Smooth muscle cell (in vitro differentiated cells): ENCODE measurements around the gene PTPRT. TPM values are rescaled to one million over a fixed set of nuclear protein-coding genes. Genes with fewer than 3 reads are reported as not detected.

Experiments
- DNase-seq: peaks from one replicate; lab custom pipeline; 2025; ENCODE audit not compliant: unreplicated experiment; lab: John Stamatoyannopoulos, UW
- H2AFZ ChIP-seq: fragments of 200-600 bp; sonication (generic); 2 replicates; pipeline ENCODE4 v1.6.0; 2016; ENCODE audit warnings: antibody characterized with exemption, low read depth, mild to moderate bottlenecking
- H3F3A ChIP-seq: fragments of 200-600 bp; sonication (generic); 2 replicates; pipeline ENCODE4 v1.6.0; 2017; ENCODE audit warnings: antibody characterized with exemption, low read depth
- H3K27ac ChIP-seq: fragments of 200-600 bp; sonication (generic); 2 replicates; pipeline ENCODE4 v1.5.1; 2016; ENCODE audit warnings: low read depth, mild to moderate bottlenecking
- H3K27me3 ChIP-seq: fragments of 200-600 bp; sonication (generic); 2 replicates; pipeline ENCODE4 v1.6.1; 2016; ENCODE audit warnings: low read depth, mild to moderate bottlenecking
- H3K36me3 ChIP-seq: fragments of 200-600 bp; sonication (generic); 2 replicates; pipeline ENCODE4 v1.5.1; 2016; ENCODE audit warnings: low read depth
- H3K4me1 ChIP-seq: fragments of 200-600 bp; sonication (generic); 2 replicates; pipeline ENCODE4 v1.5.1; 2016; ENCODE audit warnings: low read depth
- H3K4me2 ChIP-seq: fragments of 200-600 bp; sonication (generic); 2 replicates; pipeline ENCODE4 v1.6.0; 2016; ENCODE audit warnings: mild to moderate bottlenecking
- H3K4me3 ChIP-seq: fragments of 200-600 bp; sonication (generic); 2 replicates; pipeline ENCODE4 v1.5.1; 2016; ENCODE audit warnings: mild to moderate bottlenecking
- H3K79me2 ChIP-seq: fragments of 200-600 bp; sonication (generic); 2 replicates; pipeline ENCODE4 v1.6.0; 2016; ENCODE audit warnings: low read depth, mild to moderate bottlenecking
- H3K9ac ChIP-seq: fragments of 200-600 bp; sonication (generic); 2 replicates; pipeline ENCODE4 v1.6.0; 2016; ENCODE audit warnings: low read depth
- H3K9me3 ChIP-seq: fragments of 200-600 bp; sonication (generic); replicated peaks from 2 replicates; pipeline ENCODE4 v1.5.1; 2016; ENCODE audit warnings: low read depth
- H4K20me1 ChIP-seq: fragments of 200-600 bp; sonication (generic); 2 replicates; pipeline ENCODE4 v1.6.0; 2016; ENCODE audit warnings: low read depth
- CTCF ChIP-seq: fragments of 200-600 bp; sonication (generic); IDR thresholded peaks from 2 replicates; pipeline ENCODE4 v1.5.1; 2017; ENCODE audit warnings: borderline replicate concordance, mild to moderate bottlenecking, antibody characterized with exemption; ENCODE audit not compliant: insufficient read depth, poor library complexity, severe bottlenecking
- WGBS: methylation state at CpG from one replicate; pipeline ENCODE4 v1.1.7; 2016; ENCODE audit warnings: low lambda C conversion rate; 5-methylcytosine and 5-hydroxymethylcytosine counted together
- polyA plus RNA-seq: library from polyadenylated mRNA; unstranded; fragments of >200 nt; fragmentation: Nextera tagmentation; extraction: Ambion mirVana; gene quantifications from 2 replicates; pipeline ENCODE4 v1.2.1, GENCODE V29; 2016
- total RNA-seq: library from RNA; depleted of rRNA; stranded (reverse); fragments of >200 nt; gene quantifications from 2 replicates; pipeline ENCODE4 v1.2.3, GENCODE V29; 2014

PTPRT gene
- total and polyA plus RNA-seq, 2 experiments from 2014 or later, result 0.99 to 2.1 TPM

GRCh38 chr20:43046966-43047365 is 142.7 kb downstream of the PTPRT start:
- no peak overlapping the region for H3K4me2 ChIP-seq
- no peaks in the 10 kb centered on the region for H3K79me2 ChIP-seq
- H3K9me3 ChIP-seq, result no peaks in the 10 kb centered on the region

GRCh38 chr20:43043887-43044286 is 145.8 kb downstream of the PTPRT start:
- TF ChIP-seq CTCF, result no peak
- H3K9ac ChIP-seq, result no peak overlapping the region
- H3K36me3 ChIP-seq, result no peaks in the 10 kb centered on the region
- no peak overlapping the region for H2AFZ ChIP-seq
- H3K27ac ChIP-seq, result no peak overlapping the region
- H3K79me2 ChIP-seq, result no peaks in the 10 kb centered on the region
- H3F3A ChIP-seq, result no peaks in the 10 kb centered on the region
- no peak for DNase-seq
- H3K27me3 ChIP-seq, result no peaks in the 10 kb centered on the region
- H3K9me3 ChIP-seq, result no peaks in the 10 kb centered on the region
- H4K20me1 ChIP-seq, result no peaks in the 10 kb centered on the region
- no peak overlapping the region for H3K4me2 ChIP-seq
- 64% methylated on average over 4 of the region's 4 CpGs for WGBS
- no peaks in the 10 kb centered on the region for H3K4me1 ChIP-seq
- H3K4me3 ChIP-seq, result no peak overlapping the region

More at GRCh38 chr20:43046966-43047365, 142.7 kb downstream of the PTPRT start:
- Histone ChIP-seq H2AFZ (no peak overlapping the region), H3K27ac (no peak overlapping the region), H3K4me1 (no peaks in the 10 kb centered on the region), H3K36me3 (no peaks in the 10 kb centered on the region), H3K9ac (no peak overlapping the region), H3K4me3 (no peak overlapping the region), H3K27me3 (no peaks in the 10 kb centered on the region), H4K20me1 (no peaks in the 10 kb centered on the region), H3F3A (no peaks in the 10 kb centered on the region)
- no peak for TF ChIP-seq CTCF
- DNase-seq, result no peak
- 63% methylated on average over 5 of the region's 7 CpGs for WGBS

- Histone ChIP-seq H3K27me3 (no peaks in the 10 kb centered on the region), H3K9ac (no peak overlapping the region), H3K9me3 (no peaks in the 10 kb centered on the region), H3F3A (no peaks in the 10 kb centered on the region), H3K4me2 (no peak overlapping the region), H4K20me1 (no peaks in the 10 kb centered on the region), H3K79me2 (no peaks in the 10 kb centered on the region), H3K4me3 (no peak overlapping the region), H3K4me1 (no peaks in the 10 kb centered on the region), H3K36me3 (no peaks in the 10 kb centered on the region), H3K27ac (no peak overlapping the region), H2AFZ (no peak overlapping the region)
- DNase-seq, result no peak
- TF ChIP-seq CTCF, result no peak
- WGBS, result 20% methylated on average over 6 of the region's 6 CpGs
These were observed 149.3 kb downstream of the PTPRT start for GRCh38 chr20:43040427-43040826.

- no peaks in the 10 kb centered on the region for H3K9me3 ChIP-seq
- H3K27me3 ChIP-seq, result no peaks in the 10 kb centered on the region
- no peak for TF ChIP-seq CTCF
- H3K4me2 ChIP-seq, result no peak overlapping the region
- no peak overlapping the region for H3K9ac ChIP-seq
- H2AFZ ChIP-seq, result no peak overlapping the region
- H3K36me3 ChIP-seq, result no peaks in the 10 kb centered on the region
- DNase-seq, result no peak
- H3K79me2 ChIP-seq, result no peaks in the 10 kb centered on the region
- H4K20me1 ChIP-seq, result no peaks in the 10 kb centered on the region
- no peak overlapping the region for H3K27ac ChIP-seq
- H3K4me3 ChIP-seq, result no peak overlapping the region
- 88% methylated on average over 6 of the region's 6 CpGs for WGBS
- H3F3A ChIP-seq, result no peaks in the 10 kb centered on the region
- H3K4me1 ChIP-seq, result no peaks in the 10 kb centered on the region
These were observed 151.9 kb downstream of the PTPRT start for GRCh38 chr20:43037605-43038309.
